HFF-Myc (cell line): ENCODE measurements around the gene SEZ6.

Source experiments
- DNase-seq: peaks from one replicate; pipeline ENCODE4 v3.0.0-alpha.2; 2011; ENCODE audit warnings: low read depth; ENCODE audit errors: extremely low read depth
- H3K4me3 ChIP-seq: replicated peaks from 2 replicates; pipeline ENCODE4 v1.5.1; 2011; ENCODE audit warnings: low read depth, mild to moderate bottlenecking, control low read depth, low read length
- CTCF ChIP-seq: IDR thresholded peaks from 2 replicates; pipeline ENCODE4 v1.5.1; 2012; ENCODE audit warnings: mild to moderate bottlenecking, low read depth, low read length, control low read depth; ENCODE audit errors: missing control alignments

Gene SEZ6

GRCh38 chr17:28996554-28997096 is 9.2 kb downstream of the SEZ6 start:
- no peak for TF ChIP-seq CTCF
- DNase-seq: no peak
- H3K4me3 ChIP-seq: no peak overlapping the region

- TF ChIP-seq CTCF: no peak
- H3K4me3 ChIP-seq: no peak overlapping the region
- DNase-seq: no peak
Measured at GRCh38 chr17:28993645-28994426, 12.0 kb downstream of the SEZ6 start.

- H3K4me3 ChIP-seq: no peak overlapping the region
- no peak for TF ChIP-seq CTCF
- DNase-seq: no peak
Measured at GRCh38 chr17:28992625-28993600, 12.9 kb downstream of the SEZ6 start.

DNA sequence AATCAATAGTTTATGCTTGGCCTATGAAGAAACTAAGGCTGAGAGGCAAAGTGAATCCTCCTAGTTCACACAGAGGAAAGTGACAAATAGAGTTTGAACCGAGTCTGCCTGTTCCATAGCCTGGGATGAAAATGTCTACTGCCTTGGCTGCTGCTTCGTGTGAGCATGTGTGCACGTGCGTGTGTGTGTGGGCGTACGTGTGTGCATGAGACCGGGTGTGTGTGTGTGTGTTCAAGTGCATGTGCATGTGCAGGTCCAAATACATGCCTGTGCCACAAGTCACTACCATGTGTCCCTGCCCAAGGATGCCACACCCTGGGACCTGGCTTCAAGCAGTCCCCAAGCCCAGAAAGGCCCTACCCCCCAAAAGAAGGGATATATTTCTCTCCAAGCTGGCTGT is 13.6 kb downstream of the SEZ6 start:
- TF ChIP-seq CTCF: no peak
- no peak for DNase-seq

DNA sequence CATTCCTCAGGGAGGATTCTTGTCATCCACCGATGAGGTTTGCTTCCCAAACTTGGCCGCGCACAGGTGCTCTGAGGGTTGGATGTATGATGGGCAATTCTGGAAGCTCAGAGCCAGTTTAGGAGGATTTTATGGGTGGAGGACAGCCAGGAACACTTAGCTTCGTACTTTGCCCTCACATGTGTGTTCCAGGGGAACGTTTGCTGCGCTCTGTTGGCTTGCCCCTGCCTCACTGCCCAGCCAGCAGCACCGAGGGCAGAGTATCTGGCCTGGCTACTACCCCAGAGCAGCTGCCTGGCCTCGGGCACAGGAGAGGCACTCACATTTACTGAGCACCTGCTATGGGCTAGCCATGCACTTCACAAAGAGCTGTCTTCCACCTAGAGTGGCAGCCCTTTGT is 14.1 kb downstream of the SEZ6 start:
- TF ChIP-seq CTCF: no peak
- no peak overlapping the region for H3K4me3 ChIP-seq
- no peak for DNase-seq

More for the DNA sequence above, 13.6 kb downstream of the SEZ6 start:
- no peak overlapping the region for H3K4me3 ChIP-seq

DNA sequence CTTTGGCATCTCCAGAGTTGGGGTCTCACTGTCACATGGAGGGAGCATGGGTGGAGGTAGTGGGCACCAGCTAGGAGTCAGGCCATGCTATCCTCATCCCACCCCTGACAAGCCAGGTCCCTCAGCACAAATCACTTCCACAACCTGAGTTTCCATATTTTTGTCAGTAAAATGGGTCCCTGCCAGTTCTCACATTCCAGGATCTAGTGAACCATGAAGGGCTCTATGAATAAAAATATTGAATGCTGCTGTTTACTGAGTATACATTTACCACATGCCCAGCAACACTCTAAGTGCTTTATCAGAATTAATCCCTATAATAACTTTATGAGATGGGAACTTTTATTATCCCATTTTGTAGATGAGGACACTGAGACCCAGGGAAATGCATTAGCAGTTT is 16.8 kb downstream of the SEZ6 start:
- H3K4me3 ChIP-seq: no peak overlapping the region
- no peak for DNase-seq
- no peak for TF ChIP-seq CTCF
